ENCODE results near the gene CHFR. TPM values are rescaled to one million over a fixed set of nuclear protein-coding genes. Genes with fewer than 3 reads are reported as not detected.

Gene CHFR
- total and polyA plus RNA-seq, 2 of the 4 experiments (the other 2 are of a cell fraction), result 13.4 to 35.3 TPM

- H2BK15ac ChIP-seq (ENCODE audit: low read depth, low read length), result no peak overlapping the region
- H4K20me1 ChIP-seq (ENCODE audit: insufficient read depth, low read length), result no peaks in the 10 kb centered on the region
- H3K79me1 ChIP-seq (ENCODE audit: low read depth in 1 of 2, low read length in 2 of 2), result no peaks in the 10 kb centered on the region; a peak in 1 of 4 replicates
- H3K4me1 ChIP-seq (ENCODE audit: control insufficient read depth, insufficient read depth, low read length), result no peaks in the 10 kb centered on the region
- H3K9me3 ChIP-seq (ENCODE audit: control insufficient read depth, insufficient read depth, low read length), result no peaks in the 10 kb centered on the region
- H4K8ac ChIP-seq (ENCODE audit: low read depth in 2 of 2, low read length in 2 of 2), result no peak overlapping the region
- TF ChIP-seq CTCF (conservative IDR thresholded peaks at IDR 0.05; ENCODE audit: low read depth, low read length), result no peak
- TF ChIP-seq FOS (IDR thresholded peaks at IDR 0.05; ENCODE audit: low read depth, low read length), result no peak
- TF ChIP-seq SMC3 (IDR thresholded peaks at IDR 0.05; ENCODE audit: low read depth, low read length), result no peak
- no peak for TF ChIP-seq BHLHE40 (IDR thresholded peaks at IDR 0.05; ENCODE audit: low read depth, low read length)
- no peak for TF ChIP-seq RFX5 (IDR thresholded peaks at IDR 0.05; ENCODE audit: low read depth, low read length)
- TF ChIP-seq NFE2L2 (IDR thresholded peaks at IDR 0.05; ENCODE audit: low read depth, low read length), result no peak
- H4K5ac ChIP-seq (ENCODE audit: low read depth, low read length), result no peak overlapping the region
- POLR2A ChIA-PET (ENCODE audit: unreplicated experiment), result no interaction called here
- H2BK120ac ChIP-seq (ENCODE audit: low read depth, low read length), result no peak overlapping the region
- no peak overlapping the region for H3K56ac ChIP-seq (ENCODE audit: extremely low read depth, insufficient read depth, low read length)
- H3K4me3 ChIP-seq (ENCODE audit: insufficient read depth, low read depth, low read length), result no peak overlapping the region
- H2BK20ac ChIP-seq (ENCODE audit: low read depth, low read length), result no peak overlapping the region
- CTCF ChIA-PET, result no interaction called here
- no peak overlapping the region for H2AK5ac ChIP-seq (ENCODE audit: low read depth, low read length)
- intact Hi-C loops (cut with micrococcal nuclease) (no loop called here), in situ Hi-C loops (cut with MboI; ENCODE audit: low sequenced_read_pairs) (no loop called here), dilution Hi-C loops (cut with HindIII; ENCODE audit: low sequenced_read_pairs, unreplicated experiment) (no loop called here)
- H3K9me1 ChIP-seq (ENCODE audit: insufficient read depth, low read length), result no peaks in the 10 kb centered on the region; the same call in 1 of the 2 replicates
- no peak overlapping the region for H2AK9ac ChIP-seq (replicated peaks; ENCODE audit: low read depth, low read length, poor library complexity)
- no peak overlapping the region for H3K18ac ChIP-seq (ENCODE audit: low read depth, low read length)
- no peaks in the 10 kb centered on the region for H3K27me3 ChIP-seq (ENCODE audit: control insufficient read depth, insufficient read depth, low read length)
- WGBS, 2 experiments (ENCODE audit: extremely low coverage in 2 of 2, insufficient read length in 1 of 2), result 81% methylated on average over 2 of the region's 13 CpGs; no CpG with 5 or more reads in 1 of the 2 experiments
- ATAC-seq (ENCODE audit: low read depth) (no peak), DNase-seq (no peak)
- H2AFZ ChIP-seq (replicated peaks; ENCODE audit: low read length, poor library complexity), result no peak overlapping the region
- no peak overlapping the region for H3K9ac ChIP-seq (ENCODE audit: low read depth, low read length)
- no peak overlapping the region for H3K27ac ChIP-seq (ENCODE audit: insufficient read depth, low read length)
- H3K4ac ChIP-seq (ENCODE audit: low read depth, low read length), result no peak overlapping the region
- no peak overlapping the region for H4K91ac ChIP-seq (ENCODE audit: insufficient read depth, low read depth, low read length)
- no peak overlapping the region for H3K23ac ChIP-seq (ENCODE audit: low read depth, low read length)
- no TSS peak for BruUV-seq (replicated peaks)
- no peak overlapping the region for H2BK5ac ChIP-seq (ENCODE audit: low read depth, low read length, poor library complexity, severe bottlenecking)
- H3K14ac ChIP-seq (replicated peaks; ENCODE audit: low read depth, low read length), result no peak overlapping the region
- H3K36me3 ChIP-seq (ENCODE audit: control insufficient read depth, insufficient read depth, low read length), result peaks cover 64% of the 10 kb centered on the region
- no peak overlapping the region for H3K4me2 ChIP-seq (ENCODE audit: low read depth, low read length)
These were observed 38.9 kb downstream of the CHFR start for GRCh38 chr12:132848521-132848920.
